ENCODE results near the gene FAM204A.

The FAM204A gene

GRCh38 chr10:118307220-118307619 lies 34.9 kb downstream of the FAM204A start:
- no peak overlapping the region for H3K4me3 ChIP-seq (ENCODE audit: low read depth, low read length)
- no peak for DNase-seq (ENCODE audit: low read depth, low spot score)
- in situ Hi-C loops (cut with HindIII; ENCODE audit: low sequenced_read_pairs) = no loop called here
- no peak for TF ChIP-seq CTCF (IDR thresholded peaks at IDR 0.05; ENCODE audit: low read depth, low read length)

GRCh38 chr10:118305730-118306129 lies 36.4 kb downstream of the FAM204A start:
- no peak for DNase-seq (ENCODE audit: low read depth, low spot score)
- TF ChIP-seq CTCF (IDR thresholded peaks at IDR 0.05; ENCODE audit: low read depth, low read length) = no peak
- in situ Hi-C loops (cut with HindIII; ENCODE audit: low sequenced_read_pairs) = no loop called here
- H3K4me3 ChIP-seq (ENCODE audit: low read depth, low read length) = no peak overlapping the region

GRCh38 chr10:118304521-118304920 lies 37.6 kb downstream of the FAM204A start:
- TF ChIP-seq CTCF (IDR thresholded peaks at IDR 0.05; ENCODE audit: low read depth, low read length) = no peak
- H3K4me3 ChIP-seq (ENCODE audit: low read depth, low read length) = no peak overlapping the region
- in situ Hi-C loops (cut with HindIII; ENCODE audit: low sequenced_read_pairs) = no loop called here
- DNase-seq (ENCODE audit: low read depth, low spot score) = no peak

- in situ Hi-C loops (cut with HindIII; ENCODE audit: low sequenced_read_pairs) = no loop called here
- H3K4me3 ChIP-seq (ENCODE audit: low read depth, low read length) = no peak overlapping the region
- TF ChIP-seq CTCF (IDR thresholded peaks at IDR 0.05; ENCODE audit: low read depth, low read length) = no peak
- no peak for DNase-seq (ENCODE audit: low read depth, low spot score)
Measured at GRCh38 chr10:118301211-118301610, 40.9 kb downstream of the FAM204A start.

GRCh38 chr10:118300320-118300719 lies 41.8 kb downstream of the FAM204A start:
- TF ChIP-seq CTCF (IDR thresholded peaks at IDR 0.05; ENCODE audit: low read depth, low read length) = no peak
- no peak overlapping the region for H3K4me3 ChIP-seq (ENCODE audit: low read depth, low read length)
- no peak for DNase-seq (ENCODE audit: low read depth, low spot score)
- in situ Hi-C loops (cut with HindIII; ENCODE audit: low sequenced_read_pairs) = no loop called here

GRCh38 chr10:118298787-118299186 lies 43.3 kb downstream of the FAM204A start:
- DNase-seq (ENCODE audit: low read depth, low spot score) = no peak
- no peak overlapping the region for H3K4me3 ChIP-seq (ENCODE audit: low read depth, low read length)
- TF ChIP-seq CTCF (IDR thresholded peaks at IDR 0.05; ENCODE audit: low read depth, low read length) = no peak
- in situ Hi-C loops (cut with HindIII; ENCODE audit: low sequenced_read_pairs) = no loop called here

- no peak for TF ChIP-seq CTCF (IDR thresholded peaks at IDR 0.05; ENCODE audit: low read depth, low read length)
- no peak for DNase-seq (ENCODE audit: low read depth, low spot score)
- H3K4me3 ChIP-seq (ENCODE audit: low read depth, low read length) = no peak overlapping the region
- in situ Hi-C loops (cut with HindIII; ENCODE audit: low sequenced_read_pairs) = no loop called here
Measured at GRCh38 chr10:118291122-118291521, 51.0 kb downstream of the FAM204A start.

Measured in astrocyte of the spinal cord (primary cell).